Trophoblast cell (in vitro differentiated cells and primary cell): ENCODE results near the gene PLEKHG4B.

Source experiments
- DNase-seq, 2 donors: peaks; one replicate each; pipeline ENCODE4 v3.0.0-alpha.2; 2016
- H2AFZ ChIP-seq: 2 replicates; pipeline ENCODE4 v1.6.1; 2013; ENCODE audit warnings: low read length, moderate library complexity, mild to moderate bottlenecking; ENCODE audit not compliant: insufficient read depth, poor library complexity
- H2AK5ac ChIP-seq: 2 replicates; pipeline ENCODE4 v1.6.1; 2013; ENCODE audit warnings: mild to moderate bottlenecking, low read length
- H2BK120ac ChIP-seq: 2 replicates; pipeline ENCODE4 v1.6.1; 2013; ENCODE audit warnings: low read length, mild to moderate bottlenecking, moderate library complexity; ENCODE audit not compliant: insufficient read depth, poor library complexity
- H2BK12ac ChIP-seq: 2 replicates; pipeline ENCODE4 v1.6.1; 2013; ENCODE audit warnings: mild to moderate bottlenecking, low read length, moderate library complexity
- H2BK5ac ChIP-seq: 2 replicates; pipeline ENCODE4 v1.6.1; 2013; ENCODE audit warnings: low read length, low read depth, moderate library complexity, mild to moderate bottlenecking; ENCODE audit not compliant: poor library complexity
- H3K14ac ChIP-seq: 2 replicates; pipeline ENCODE4 v1.6.1; 2013; ENCODE audit warnings: mild to moderate bottlenecking, low read length
- H3K18ac ChIP-seq: 2 replicates; pipeline ENCODE4 v1.6.1; 2013; ENCODE audit warnings: mild to moderate bottlenecking, low read length
- H3K23ac ChIP-seq: 2 replicates; pipeline ENCODE4 v1.6.1; 2013; ENCODE audit warnings: low read length
- H3K27ac ChIP-seq: 2 replicates; pipeline ENCODE4 v1.5.1; 2013; ENCODE audit warnings: low read depth, mild to moderate bottlenecking, inconsistent platforms, low read length, moderate library complexity
- H3K27me3 ChIP-seq: 2 replicates; pipeline ENCODE4 v1.6.1; 2013; ENCODE audit warnings: inconsistent platforms, mild to moderate bottlenecking, low read length, moderate library complexity; ENCODE audit not compliant: insufficient read depth
- H3K36me3 ChIP-seq, 2 experiments: 1 replicate in 1 of 2; 2 replicates in 1 of 2; pipeline ENCODE4 v1.6.1; 2013; ENCODE audit warnings: low read length in 2 of 2, mild to moderate bottlenecking in 2 of 2, moderate library complexity in 1 of 2; ENCODE audit not compliant: insufficient read depth in 2 of 2, control insufficient read depth in 1 of 2
- H3K4ac ChIP-seq: 2 replicates; pipeline ENCODE4 v1.6.1; 2013; ENCODE audit warnings: low read depth, mild to moderate bottlenecking, low read length, moderate library complexity
- H3K4me1 ChIP-seq, 2 experiments: 1 replicate in 1 of 2; 2 replicates in 1 of 2; pipeline ENCODE4 v1.6.1; 2013; ENCODE audit warnings: low read length in 2 of 2, mild to moderate bottlenecking in 2 of 2, moderate library complexity in 1 of 2; ENCODE audit not compliant: insufficient read depth in 2 of 2, control insufficient read depth in 1 of 2
- H3K4me2 ChIP-seq: 2 replicates; pipeline ENCODE4 v1.6.1; 2013; ENCODE audit warnings: inconsistent platforms, mild to moderate bottlenecking, low read length, moderate library complexity
- H3K4me3 ChIP-seq: 2 replicates; pipeline ENCODE4 v1.5.1; 2013; ENCODE audit warnings: mild to moderate bottlenecking, low read depth, low read length, inconsistent platforms
- H3K79me1 ChIP-seq: one replicate; pipeline ENCODE4 v1.6.1; 2013; ENCODE audit warnings: low read length
- H3K79me2 ChIP-seq: 2 replicates; pipeline ENCODE4 v1.6.1; 2013; ENCODE audit warnings: low read length, mild to moderate bottlenecking; ENCODE audit not compliant: control insufficient read depth, insufficient read depth, poor library complexity
- H3K9ac ChIP-seq: 2 replicates; pipeline ENCODE4 v1.6.1; 2013; ENCODE audit warnings: mild to moderate bottlenecking, low read length
- H3K9me3 ChIP-seq: 2 replicates; pipeline ENCODE4 v1.6.1; 2013; ENCODE audit warnings: low read depth, mild to moderate bottlenecking, control low read depth, inconsistent platforms, low read length; ENCODE audit not compliant: insufficient read depth
- H4K12ac ChIP-seq: 2 replicates; pipeline ENCODE4 v1.6.1; 2013; ENCODE audit warnings: low read depth, mild to moderate bottlenecking, low read length, moderate library complexity
- H4K8ac ChIP-seq: 2 replicates; pipeline ENCODE4 v1.6.1; 2013; ENCODE audit warnings: low read depth, mild to moderate bottlenecking, low read length, moderate library complexity
- H4K91ac ChIP-seq: one replicate; pipeline ENCODE4 v1.6.1; 2013; ENCODE audit warnings: low read depth, mild to moderate bottlenecking, low read length, moderate library complexity
- WGBS: extraction: QIAGEN DNeasy Blood & Tissue Kit; methylation state at CpG from one replicate; pipeline ENCODE4 v1.1.7; 2013; ENCODE audit warnings: missing lambda C conversion rate; ENCODE audit not compliant: insufficient read length, insufficient coverage; ENCODE audit errors: extremely low coverage; 5-methylcytosine and 5-hydroxymethylcytosine counted together

PLEKHG4B gene

GRCh38 chr5:198516-199196, 106.7 kb downstream of the PLEKHG4B start:
- Histone ChIP-seq H3K4me3 (no peak overlapping the region), H3K18ac (no peak overlapping the region), H4K91ac (no peak overlapping the region), H3K27ac (no peak overlapping the region), H3K23ac (no peak overlapping the region), H3K79me1 (no peaks in the 10 kb centered on the region), H2AK5ac (no peak overlapping the region), H2BK120ac (no peak overlapping the region), H3K4me2 (no peak overlapping the region), H3K79me2 (peaks cover 2% of the 10 kb centered on the region), H4K8ac (no peak overlapping the region), H2BK5ac (no peak overlapping the region), H3K4me1 (no peaks in the 10 kb centered on the region), H3K14ac (no peak overlapping the region), H2AFZ (no peak overlapping the region), H3K9ac (no peak overlapping the region), H3K4ac (no peak overlapping the region), H3K36me3 (peaks cover 5 to 7% of the 10 kb centered on the region in 2 experiments), H3K9me3 (no peaks in the 10 kb centered on the region), H3K27me3 (no peaks in the 10 kb centered on the region), H4K12ac (no peak overlapping the region), H2BK12ac (no peak overlapping the region)
- no CpG with 5 or more reads among the region's 21 CpGs for WGBS
- DNase-seq = no peak

- Histone ChIP-seq H4K91ac (no peak overlapping the region), H3K79me1 (no peaks in the 10 kb centered on the region), H2BK120ac (no peak overlapping the region), H3K14ac (no peak overlapping the region), H3K4me1 (no peaks in the 10 kb centered on the region), H2AK5ac (no peak overlapping the region), H2BK5ac (no peak overlapping the region), H3K18ac (no peak overlapping the region), H3K27ac (no peak overlapping the region), H4K12ac (no peak overlapping the region), H3K9me3 (no peaks in the 10 kb centered on the region), H3K36me3 (peaks cover 10 to 13% of the 10 kb centered on the region in 2 experiments), H3K4me2 (no peak overlapping the region), H4K8ac (no peak overlapping the region), H3K23ac (no peak overlapping the region), H3K9ac (no peak overlapping the region), H3K79me2 (peaks cover 2% of the 10 kb centered on the region), H3K27me3 (no peaks in the 10 kb centered on the region), H2AFZ (no peak overlapping the region), H3K4me3 (no peak overlapping the region), H3K4ac (no peak overlapping the region), H2BK12ac (no peak overlapping the region)
- no CpG with 5 or more reads among the region's 16 CpGs for WGBS
- DNase-seq = no peak
Observed at GRCh38 chr5:199197-199949, 107.4 kb downstream of the PLEKHG4B start.

GRCh38 chr5:199950-200645, 108.1 kb downstream of the PLEKHG4B start:
- no CpG with 5 or more reads among the region's 23 CpGs for WGBS
- no peak overlapping the region for H2BK5ac ChIP-seq
- no peak for DNase-seq
- H3K14ac ChIP-seq = no peak overlapping the region
- H3K27ac ChIP-seq = no peak overlapping the region
- no peak overlapping the region for H4K12ac ChIP-seq
- no peaks in the 10 kb centered on the region for H3K27me3 ChIP-seq
- no peak overlapping the region for H2AK5ac ChIP-seq
- H3K23ac ChIP-seq = no peak overlapping the region
- no peak overlapping the region for H3K4me3 ChIP-seq
- H3K4me2 ChIP-seq = no peak overlapping the region
- H3K4me1 ChIP-seq = no peaks in the 10 kb centered on the region
- no peak overlapping the region for H4K8ac ChIP-seq
- H3K36me3 ChIP-seq = peaks cover 13 to 16% of the 10 kb centered on the region in 2 experiments
- no peak overlapping the region for H4K91ac ChIP-seq
- no peak overlapping the region for H3K4ac ChIP-seq
- H3K9ac ChIP-seq = no peak overlapping the region
- H2AFZ ChIP-seq = no peak overlapping the region
- H3K79me2 ChIP-seq = peaks cover 2% of the 10 kb centered on the region
- no peak overlapping the region for H3K18ac ChIP-seq
- H3K79me1 ChIP-seq = no peaks in the 10 kb centered on the region
- no peaks in the 10 kb centered on the region for H3K9me3 ChIP-seq
- H2BK12ac ChIP-seq = no peak overlapping the region
- no peak overlapping the region for H2BK120ac ChIP-seq

GRCh38 chr5:200985-201384, 109.0 kb downstream of the PLEKHG4B start:
- Histone ChIP-seq H3K79me1 (no peaks in the 10 kb centered on the region), H4K12ac (no peak overlapping the region), H3K79me2 (peaks cover 2% of the 10 kb centered on the region), H3K23ac (no peak overlapping the region), H3K4ac (no peak overlapping the region), H3K27ac (no peak overlapping the region), H3K4me3 (no peak overlapping the region), H2AFZ (no peak overlapping the region), H2BK120ac (no peak overlapping the region), H3K9ac (no peak overlapping the region), H3K14ac (no peak overlapping the region), H2AK5ac (no peak overlapping the region), H4K8ac (no peak overlapping the region), H3K27me3 (no peaks in the 10 kb centered on the region), H3K4me1 (no peaks in the 10 kb centered on the region), H3K4me2 (no peak overlapping the region), H3K9me3 (no peaks in the 10 kb centered on the region), H3K18ac (no peak overlapping the region), H3K36me3 (peaks cover 18 to 22% of the 10 kb centered on the region in 2 experiments), H2BK12ac (no peak overlapping the region), H2BK5ac (no peak overlapping the region), H4K91ac (no peak overlapping the region)
- no CpG with 5 or more reads among the region's 4 CpGs for WGBS
- DNase-seq = no peak
